SK-N-SH (cell line): ENCODE data around the gene SDSL. TPM values are rescaled to one million over a fixed set of nuclear protein-coding genes. Genes with fewer than 3 reads are reported as not detected.

Experiments
- CTCF ChIA-PET: fragments of 300-600, 350-600 bp; formaldehyde crosslinking; extraction: SDS; loops from one replicate; lab custom pipeline; 2021; lab: Yijun Ruan, JAX
- POLR2A ChIA-PET: fragments of 350-600 bp; sonication (Branson Sonifier 250); formaldehyde crosslinking; extraction: SDS; loops from one replicate; lab custom pipeline; 2020; ENCODE audit warnings: antibody characterized with exemption, inconsistent platforms; lab: Yijun Ruan, JAX
- DNase-seq: peaks from one replicate; pipeline ENCODE4 v3.0.0; 2012
- H2AFZ ChIP-seq: fragments of 200-600 bp; sonication (generic); 2 replicates; pipeline ENCODE4 v1.8.1; 2016; ENCODE audit warnings: antibody characterized with exemption, mild to moderate bottlenecking, low read depth
- H3F3A ChIP-seq: fragments of 200-600 bp; sonication (generic); replicated peaks from 2 replicates; pipeline ENCODE3; 2016; ENCODE audit warnings: antibody characterized with exemption, mild to moderate bottlenecking; ENCODE audit not compliant: insufficient read depth
- H3K27ac ChIP-seq, 2 experiments: fragments of 200-500 bp in 1 of 2; fragments of 200-600 bp in 1 of 2; sonication (Bioruptor generic) in 1 of 2; sonication (generic), shearing (Covaris generic) in 1 of 2; 2 replicates each; pipeline versions ENCODE4 v1.5.1 to v1.6.1; 2014 to 2016; ENCODE audit warnings: low read depth in 2 of 2, inconsistent platforms in 1 of 2, low read length in 1 of 2, mild to moderate bottlenecking in 1 of 2, mixed read lengths in 1 of 2
- H3K27me3 ChIP-seq: fragments of 200-600 bp; sonication (generic), shearing (Covaris generic); 2 replicates; pipeline ENCODE4 v1.6.1; 2016; ENCODE audit warnings: mixed run types; ENCODE audit not compliant: insufficient read depth
- H3K36me3 ChIP-seq, 2 experiments: fragments of 200-500 bp in 1 of 2; fragments of 200-600 bp in 1 of 2; sonication (Bioruptor generic) in 1 of 2; sonication (generic) in 1 of 2; replicated peaks in 1 of 2; 2 replicates each; pipeline versions ENCODE3 to v1.5.1; 2014 to 2016; ENCODE audit warnings: low read length in 1 of 2, mild to moderate bottlenecking in 1 of 2; ENCODE audit not compliant: insufficient read depth in 2 of 2, control insufficient read depth in 1 of 2
- H3K4me1 ChIP-seq, 2 experiments: fragments of 200-500 bp in 1 of 2; fragments of 200-600 bp in 1 of 2; sonication (Bioruptor generic) in 1 of 2; sonication (generic), shearing (Covaris generic) in 1 of 2; 2 replicates each; pipeline versions ENCODE4 v1.5.1 to v1.6.1; 2014 to 2016; ENCODE audit warnings: low read depth in 1 of 2, low read length in 1 of 2, mixed run types in 1 of 2; ENCODE audit not compliant: insufficient read depth in 2 of 2, control insufficient read depth in 1 of 2
- H3K4me2 ChIP-seq: fragments of 200-600 bp; sonication (generic), shearing (Covaris generic); 2 replicates; pipeline ENCODE4 v1.6.1; 2017; ENCODE audit warnings: mixed run types
- H3K4me3 ChIP-seq, 2 experiments: fragments of 200-500 bp in 1 of 2; fragments of 200-600 bp in 1 of 2; sonication (Bioruptor generic) in 1 of 2; sonication (generic), shearing (Covaris generic) in 1 of 2; 2 replicates each; pipeline versions ENCODE4 v1.5.1 to v1.8.1; 2014 to 2016; ENCODE audit warnings: low read depth in 2 of 2, inconsistent platforms in 1 of 2, low read length in 1 of 2, mild to moderate bottlenecking in 1 of 2, mixed read lengths in 1 of 2, moderate library complexity in 1 of 2
- H3K79me2 ChIP-seq: fragments of 200-600 bp; sonication (generic); 2 replicates; pipeline ENCODE4 v1.8.1; 2017; ENCODE audit warnings: mild to moderate bottlenecking; ENCODE audit not compliant: insufficient read depth
- H3K9ac ChIP-seq: fragments of 200-600 bp; sonication (generic); 2 replicates; pipeline ENCODE4 v1.6.1; 2017; ENCODE audit warnings: mixed run types
- H3K9me2 ChIP-seq: fragments of 200-600 bp; sonication (generic); 2 replicates; pipeline ENCODE4 v1.6.1; 2017; ENCODE audit warnings: mixed run types
- H3K9me3 ChIP-seq: fragments of 200-600 bp; sonication (generic); 2 replicates; pipeline ENCODE4 v1.6.1; 2017; ENCODE audit warnings: mixed run types, mild to moderate bottlenecking, moderate library complexity
- H4K20me1 ChIP-seq: fragments of 200-600 bp; sonication (generic); 2 replicates; pipeline ENCODE4 v1.6.1; 2017; ENCODE audit warnings: mild to moderate bottlenecking, mixed run types; ENCODE audit not compliant: insufficient read depth
- CTCF ChIP-seq: fragments of 200-600 bp; sonication (generic); IDR thresholded peaks from 2 replicates; pipeline ENCODE4 v1.6.1; 2017; ENCODE audit warnings: antibody characterized with exemption, mild to moderate bottlenecking, moderate library complexity
- FOXJ3 ChIP-seq: sonication (generic); formaldehyde crosslinking; IDR thresholded peaks from 2 replicates; pipeline ENCODE4 v1.5.1; 2020; ENCODE audit warnings: mild to moderate bottlenecking, missing genetic modification reagents
- FOXM1 ChIP-seq: IDR thresholded peaks from 2 replicates; pipeline ENCODE4 v1.4.0; 2012; ENCODE audit warnings: low read depth, mild to moderate bottlenecking
- GABPA ChIP-seq: IDR thresholded peaks from 2 replicates; pipeline ENCODE4 v1.4.0; 2012; ENCODE audit warnings: low read depth, mild to moderate bottlenecking
- RXRA ChIP-seq: IDR thresholded peaks from 2 replicates; pipeline ENCODE4 v1.4.0; 2012; ENCODE audit warnings: low read depth, mild to moderate bottlenecking, borderline replicate concordance
- SMC3 ChIP-seq: IDR thresholded peaks from 2 replicates; pipeline ENCODE4 v1.6.1; 2012; ENCODE audit warnings: low read depth, low read length, improper control_type of control experiment
- TAF1 ChIP-seq: IDR thresholded peaks from 2 replicates; pipeline ENCODE4 v1.6.1; 2012; ENCODE audit warnings: low read depth, mild to moderate bottlenecking, low read length, moderate library complexity, borderline replicate concordance
- TCF12 ChIP-seq: IDR thresholded peaks from 2 replicates; pipeline ENCODE4 v1.4.0; 2012
- TEAD4 ChIP-seq: IDR thresholded peaks from 2 replicates; pipeline ENCODE4 v1.4.0; 2012; ENCODE audit warnings: mild to moderate bottlenecking, borderline replicate concordance; ENCODE audit not compliant: insufficient read depth
- YY1 ChIP-seq: IDR thresholded peaks from 2 replicates; pipeline ENCODE4 v1.4.0; 2012; ENCODE audit warnings: low read depth, mild to moderate bottlenecking
- WGBS: methylation state at CpG from one replicate; pipeline ENCODE4 v1.1.6; 2017; ENCODE audit warnings: low lambda C conversion rate; 5-methylcytosine and 5-hydroxymethylcytosine counted together
- polyA plus RNA-seq, 3 experiments: library from polyadenylated mRNA; depleted of rRNA; stranded (reverse); fragments of >200 nt; gene quantifications; 2 replicates each; pipeline ENCODE4 v1.2.3, GENCODE V29; 2012
- TF ChIP-seq, protein P1 (sequence below): IDR thresholded peaks from 2 replicates; pipeline ENCODE4 v1.4.0; 2012; ENCODE audit warnings: low read depth, borderline replicate concordance
- TF ChIP-seq, protein P2 (sequence below): IDR thresholded peaks from 2 replicates; pipeline ENCODE4 v1.6.1; 2012; ENCODE audit warnings: mild to moderate bottlenecking, low read depth, low read length, moderate library complexity
- TF ChIP-seq, protein P3 (sequence below): fragments of 150-350 bp; IDR thresholded peaks from 2 replicates; pipeline ENCODE4 v1.6.1; 2016; ENCODE audit warnings: mild to moderate bottlenecking, low read depth, low read length
- TF ChIP-seq, protein P4 (sequence below): IDR thresholded peaks from 2 replicates; pipeline ENCODE4 v1.4.0; 2012; ENCODE audit warnings: low read depth

Gene SDSL
- polyA plus RNA-seq, 1 of the 3 experiments (the other 2 are of a cell fraction): 33.7 TPM

GRCh38 chr12:113385282-113385882 is 36.8 kb upstream of the SDSL start:
- 89% methylated on average over 6 of the region's 6 CpGs for WGBS
- H3K27ac ChIP-seq: no peak overlapping the region
- no peaks in the 10 kb centered on the region for H3F3A ChIP-seq
- H3K4me1 ChIP-seq: no peaks in the 10 kb centered on the region
- H4K20me1 ChIP-seq: no peaks in the 10 kb centered on the region
- no peaks in the 10 kb centered on the region for H3K9me3 ChIP-seq
- H3K27me3 ChIP-seq: no peaks in the 10 kb centered on the region
- no peak overlapping the region for H3K9ac ChIP-seq
- POLR2A ChIA-PET: no interaction called here
- H3K9me2 ChIP-seq: no peaks in the 10 kb centered on the region
- H3K36me3 ChIP-seq: peaks cover under 1 to 15% of the 10 kb centered on the region in 2 experiments
- DNase-seq: no peak
- H2AFZ ChIP-seq: no peak overlapping the region
- H3K4me3 ChIP-seq: no peak overlapping the region
- TF ChIP-seq, protein P1, sequence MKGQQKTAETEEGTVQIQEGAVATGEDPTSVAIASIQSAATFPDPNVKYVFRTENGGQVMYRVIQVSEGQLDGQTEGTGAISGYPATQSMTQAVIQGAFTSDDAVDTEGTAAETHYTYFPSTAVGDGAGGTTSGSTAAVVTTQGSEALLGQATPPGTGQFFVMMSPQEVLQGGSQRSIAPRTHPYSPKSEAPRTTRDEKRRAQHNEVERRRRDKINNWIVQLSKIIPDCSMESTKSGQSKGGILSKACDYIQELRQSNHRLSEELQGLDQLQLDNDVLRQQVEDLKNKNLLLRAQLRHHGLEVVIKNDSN: no peak
- no peak for TF ChIP-seq TCF12
- no peak for TF ChIP-seq RXRA
- no peak for TF ChIP-seq FOXJ3
- TF ChIP-seq, protein P2, sequence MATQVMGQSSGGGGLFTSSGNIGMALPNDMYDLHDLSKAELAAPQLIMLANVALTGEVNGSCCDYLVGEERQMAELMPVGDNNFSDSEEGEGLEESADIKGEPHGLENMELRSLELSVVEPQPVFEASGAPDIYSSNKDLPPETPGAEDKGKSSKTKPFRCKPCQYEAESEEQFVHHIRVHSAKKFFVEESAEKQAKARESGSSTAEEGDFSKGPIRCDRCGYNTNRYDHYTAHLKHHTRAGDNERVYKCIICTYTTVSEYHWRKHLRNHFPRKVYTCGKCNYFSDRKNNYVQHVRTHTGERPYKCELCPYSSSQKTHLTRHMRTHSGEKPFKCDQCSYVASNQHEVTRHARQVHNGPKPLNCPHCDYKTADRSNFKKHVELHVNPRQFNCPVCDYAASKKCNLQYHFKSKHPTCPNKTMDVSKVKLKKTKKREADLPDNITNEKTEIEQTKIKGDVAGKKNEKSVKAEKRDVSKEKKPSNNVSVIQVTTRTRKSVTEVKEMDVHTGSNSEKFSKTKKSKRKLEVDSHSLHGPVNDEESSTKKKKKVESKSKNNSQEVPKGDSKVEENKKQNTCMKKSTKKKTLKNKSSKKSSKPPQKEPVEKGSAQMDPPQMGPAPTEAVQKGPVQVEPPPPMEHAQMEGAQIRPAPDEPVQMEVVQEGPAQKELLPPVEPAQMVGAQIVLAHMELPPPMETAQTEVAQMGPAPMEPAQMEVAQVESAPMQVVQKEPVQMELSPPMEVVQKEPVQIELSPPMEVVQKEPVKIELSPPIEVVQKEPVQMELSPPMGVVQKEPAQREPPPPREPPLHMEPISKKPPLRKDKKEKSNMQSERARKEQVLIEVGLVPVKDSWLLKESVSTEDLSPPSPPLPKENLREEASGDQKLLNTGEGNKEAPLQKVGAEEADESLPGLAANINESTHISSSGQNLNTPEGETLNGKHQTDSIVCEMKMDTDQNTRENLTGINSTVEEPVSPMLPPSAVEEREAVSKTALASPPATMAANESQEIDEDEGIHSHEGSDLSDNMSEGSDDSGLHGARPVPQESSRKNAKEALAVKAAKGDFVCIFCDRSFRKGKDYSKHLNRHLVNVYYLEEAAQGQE: no peak
- TF ChIP-seq SMC3: no peak
- no peak for TF ChIP-seq CTCF
- TF ChIP-seq GABPA: no peak
- TF ChIP-seq TEAD4: no peak
- TF ChIP-seq YY1: no peak
- TF ChIP-seq TAF1: no peak
- TF ChIP-seq, protein P3, sequence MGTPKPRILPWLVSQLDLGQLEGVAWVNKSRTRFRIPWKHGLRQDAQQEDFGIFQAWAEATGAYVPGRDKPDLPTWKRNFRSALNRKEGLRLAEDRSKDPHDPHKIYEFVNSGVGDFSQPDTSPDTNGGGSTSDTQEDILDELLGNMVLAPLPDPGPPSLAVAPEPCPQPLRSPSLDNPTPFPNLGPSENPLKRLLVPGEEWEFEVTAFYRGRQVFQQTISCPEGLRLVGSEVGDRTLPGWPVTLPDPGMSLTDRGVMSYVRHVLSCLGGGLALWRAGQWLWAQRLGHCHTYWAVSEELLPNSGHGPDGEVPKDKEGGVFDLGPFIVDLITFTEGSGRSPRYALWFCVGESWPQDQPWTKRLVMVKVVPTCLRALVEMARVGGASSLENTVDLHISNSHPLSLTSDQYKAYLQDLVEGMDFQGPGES: no peak
- TF ChIP-seq FOXM1: no peak
- TF ChIP-seq, protein P4, sequence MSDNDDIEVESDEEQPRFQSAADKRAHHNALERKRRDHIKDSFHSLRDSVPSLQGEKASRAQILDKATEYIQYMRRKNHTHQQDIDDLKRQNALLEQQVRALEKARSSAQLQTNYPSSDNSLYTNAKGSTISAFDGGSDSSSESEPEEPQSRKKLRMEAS: no peak
- CTCF ChIA-PET: no interaction called here
- no peak overlapping the region for H3K4me2 ChIP-seq
- H3K79me2 ChIP-seq: no peaks in the 10 kb centered on the region
